HL-60 (cell line): Measurements from ENCODE around the gene EXOSC7.
A peak's percentile ranks its signal among the peaks of the same experiment; 100 is the strongest.

ENCODE experiments used
- DNase-seq, 2 experiments: peaks; one replicate each; pipeline ENCODE4 v3.0.0-alpha.2; 2010 to 2020; ENCODE audit warnings: low read depth in 1 of 2, low spot score in 1 of 2
- H3K27ac ChIP-seq: fragments of 250-450 bp; sonication (Bioruptor Pico); replicated peaks from 2 replicates; pipeline ENCODE4 v1.5.1; 2020; ENCODE audit warnings: mild to moderate bottlenecking, moderate library complexity
- H3K27me3 ChIP-seq: fragments of 250-450 bp; sonication (Bioruptor Pico); 2 replicates; pipeline ENCODE4 v1.5.1; 2021; ENCODE audit warnings: mild to moderate bottlenecking, moderate library complexity; ENCODE audit not compliant: insufficient read depth, poor library complexity, severe bottlenecking
- H3K4me3 ChIP-seq: replicated peaks from 2 replicates; pipeline ENCODE4 v1.5.1; 2011; ENCODE audit warnings: mild to moderate bottlenecking, control low read depth, low read length; ENCODE audit not compliant: insufficient read depth
- CTCF ChIP-seq: IDR thresholded peaks from one replicate; pipeline ENCODE4 v1.5.1; 2011; ENCODE audit warnings: low read length, control low read depth, inconsistent platforms; ENCODE audit not compliant: insufficient read depth
- GABPA ChIP-seq: IDR thresholded peaks from 2 replicates; pipeline ENCODE4 v1.6.1; 2012; ENCODE audit warnings: low read depth
- POLR2AphosphoS5 ChIP-seq: IDR thresholded peaks from 2 replicates; pipeline ENCODE4 v1.6.1; 2012; ENCODE audit warnings: low read depth
- REST ChIP-seq: IDR thresholded peaks from 2 replicates; pipeline ENCODE4 v1.6.1; 2012; ENCODE audit warnings: low read depth; ENCODE audit not compliant: insufficient replicate concordance
- SPI1 ChIP-seq: IDR thresholded peaks from 2 replicates; pipeline ENCODE4 v1.6.1; 2012; ENCODE audit warnings: low read depth, mild to moderate bottlenecking, borderline replicate concordance

The EXOSC7 gene

GRCh38 chr3:44963571-44964325 is 12.3 kb upstream of the EXOSC7 start:
- TF ChIP-seq SPI1: no peak
- TF ChIP-seq CTCF: no peak
- TF ChIP-seq POLR2AphosphoS5: no peak
- TF ChIP-seq REST: no peak
- TF ChIP-seq GABPA: no peak
- Histone ChIP-seq H3K27ac (peak overlapping the region; percentile 89), H3K27me3 (no peaks in the 10 kb centered on the region), H3K4me3 (no peak overlapping the region)
- DNase-seq: peak in 1 of 2 experiments; percentile 58

GRCh38 chr3:44965165-44965564 is 10.9 kb upstream of the EXOSC7 start:
- TF ChIP-seq CTCF: no peak
- TF ChIP-seq POLR2AphosphoS5: no peak
- no peak for TF ChIP-seq GABPA
- TF ChIP-seq REST: no peak
- TF ChIP-seq SPI1: no peak
- H3K4me3 ChIP-seq: no peak overlapping the region
- H3K27ac ChIP-seq: peak overlapping the region; percentile 89
- no peaks in the 10 kb centered on the region for H3K27me3 ChIP-seq
- no peak for DNase-seq

- H3K27me3 ChIP-seq: no peaks in the 10 kb centered on the region
- peak overlapping the region; percentile 89 for H3K27ac ChIP-seq
- no peak overlapping the region for H3K4me3 ChIP-seq
- TF ChIP-seq GABPA: no peak; the same call in 1 of the 2 replicates
- TF ChIP-seq REST: peak; percentile 66
- no peak for TF ChIP-seq CTCF
- peak; percentile 87 for TF ChIP-seq SPI1
- peak; percentile 90 for TF ChIP-seq POLR2AphosphoS5
- peak; percentile 84 to 89 for DNase-seq
Measured at GRCh38 chr3:44966795-44967278, 9.2 kb upstream of the EXOSC7 start.
